GM12878 (cell line): Measurements from ENCODE around the gene HYOU1. TPM values are rescaled to one million over a fixed set of nuclear protein-coding genes. Genes with fewer than 3 reads are reported as not detected.
"Not testable (repeated sequence)": the region's sequence is repeated elsewhere in the genome, so short reads cannot be mapped to it uniquely, and the experiment has no call there.

Source experiments
- ATAC-seq: fragments of 200-7000 bp; cut with Tn5 transposase; 3 replicates; pipeline ENCODE4 v1.9.1; 2020; ENCODE audit warnings: mild to moderate bottlenecking, moderate library complexity
- BruUV-seq: library from RNA; stranded (reverse); fragments of 400-500 nt; replicated peaks from 2 replicates; lab custom pipeline; 2021; lab: Mats Ljungman, UMichigan
- CTCF ChIA-PET: fragments of 300-600 bp; sonication (Branson Sonifier 250); formaldehyde crosslinking; extraction: SDS; loops from one replicate; lab custom pipeline; 2021; ENCODE audit warnings: inconsistent platforms; lab: Yijun Ruan, JAX
- POLR2A ChIA-PET: fragments of 350-600 bp; formaldehyde crosslinking; extraction: SDS; loops from one replicate; lab custom pipeline; 2021; ENCODE audit warnings: inconsistent platforms; lab: Charles Lee
- RAD21 ChIA-PET: fragments of 300-600 bp; sonication (Branson Sonifier 250); formaldehyde crosslinking; loops from one replicate; lab custom pipeline; 2023; ENCODE audit warnings: antibody characterized with exemption; ENCODE audit not compliant: unreplicated experiment; lab: Charles Lee
- SMC1A ChIA-PET: fragments of 300-600 bp; sonication (Branson Sonifier 250); formaldehyde crosslinking; loops from one replicate; lab custom pipeline; 2023; ENCODE audit not compliant: unreplicated experiment, uncharacterized antibody; lab: Charles Lee
- DNase-seq: peaks from one replicate; pipeline ENCODE4 v3.0.0-alpha.2; 2011; ENCODE audit warnings: low read depth, low spot score
- FAIRE-seq: peaks from 3 replicates; lab custom pipeline; 2011; peaks lifted over from hg19 to GRCh38; lab: Jason Lieb, UNC
- H2AFZ ChIP-seq: 2 replicates; pipeline ENCODE4 v1.6.0; 2011; ENCODE audit warnings: low read depth, low read length, control low read depth; ENCODE audit not compliant: control insufficient read depth
- H3K27ac ChIP-seq: 2 replicates; pipeline ENCODE4 v1.5.1; 2011; ENCODE audit warnings: control low read depth; ENCODE audit not compliant: control insufficient read depth, insufficient read depth
- H3K27me3 ChIP-seq, 2 experiments: replicated peaks in 1 of 2; 2 replicates each; pipeline versions ENCODE4 v1.6.0 to v1.6.1; 2011; ENCODE audit warnings: low read length in 1 of 2; ENCODE audit not compliant: control insufficient read depth in 2 of 2, insufficient read depth in 2 of 2
- H3K36me3 ChIP-seq, 2 experiments: 2 replicates each; pipeline ENCODE4 v1.5.1; 2011; ENCODE audit warnings: low read length in 1 of 2; ENCODE audit not compliant: control insufficient read depth in 2 of 2, insufficient read depth in 2 of 2
- H3K4me1 ChIP-seq: 2 replicates; pipeline ENCODE4 v1.6.1; 2011; ENCODE audit warnings: mild to moderate bottlenecking, low read length, moderate library complexity, mixed read lengths; ENCODE audit not compliant: control insufficient read depth, insufficient read depth
- H3K4me2 ChIP-seq: 2 replicates; pipeline ENCODE4 v1.6.0; 2011; ENCODE audit warnings: control low read depth; ENCODE audit not compliant: control insufficient read depth, insufficient read depth
- H3K4me3 ChIP-seq: fragments of 200-600 bp; sonication (generic); 2 replicates; pipeline ENCODE4 v1.5.1; 2016
- H3K79me2 ChIP-seq: 2 replicates; pipeline ENCODE4 v1.6.0; 2011; ENCODE audit warnings: low read length; ENCODE audit not compliant: control insufficient read depth, insufficient read depth
- H3K9ac ChIP-seq: 2 replicates; pipeline ENCODE4 v1.8.0; 2011; ENCODE audit warnings: low read length, control low read depth, mixed read lengths; ENCODE audit not compliant: control insufficient read depth, insufficient read depth
- H3K9me3 ChIP-seq: replicated peaks from 3 replicates; pipeline ENCODE4 v1.5.1; 2011; ENCODE audit warnings: mild to moderate bottlenecking, low read length; ENCODE audit not compliant: control insufficient read depth, insufficient read depth
- H4K20me1 ChIP-seq: 2 replicates; pipeline ENCODE4 v1.6.0; 2011; ENCODE audit not compliant: control insufficient read depth, insufficient read depth
- ASH2L ChIP-seq: fragments of 300-600, 200-600 bp; sonication (generic); IDR thresholded peaks from 2 replicates; pipeline ENCODE4 v1.6.1; 2017; ENCODE audit warnings: low read depth, mild to moderate bottlenecking, borderline replicate concordance
- CHD2 ChIP-seq: IDR thresholded peaks from 2 replicates; pipeline ENCODE4 v1.6.1; 2011; ENCODE audit warnings: low read depth, low read length, improper control_type of control experiment, borderline replicate concordance
- ESRRA ChIP-seq: IDR thresholded peaks from 2 replicates; pipeline ENCODE4 v1.6.1; 2012; ENCODE audit warnings: mild to moderate bottlenecking, low read length, improper control_type of control experiment
- FOXM1 ChIP-seq: IDR thresholded peaks from 2 replicates; pipeline ENCODE4 v1.6.1; 2012; ENCODE audit warnings: low read depth, mild to moderate bottlenecking, inconsistent platforms, low read length, moderate library complexity
- NR2C2 ChIP-seq: IDR thresholded peaks from 2 replicates; pipeline ENCODE4 v1.6.1; 2011; ENCODE audit warnings: borderline replicate concordance, low read depth; ENCODE audit not compliant: control insufficient read depth, insufficient read length
- RFX5 ChIP-seq: IDR thresholded peaks from 2 replicates; pipeline ENCODE4 v1.6.1; 2011; ENCODE audit warnings: low read depth, low read length, improper control_type of control experiment
- SIX5 ChIP-seq: IDR thresholded peaks from 2 replicates; pipeline ENCODE4 v1.6.1; 2011; ENCODE audit warnings: mild to moderate bottlenecking, low read depth, low read length, moderate library complexity; ENCODE audit not compliant: severe bottlenecking
- STAT1 ChIP-seq: fragments of 450-650 bp; conservative IDR thresholded peaks from 2 replicates; pipeline ENCODE4 v1.6.1; 2014; ENCODE audit warnings: antibody characterized with exemption, mild to moderate bottlenecking
- ZNF207 ChIP-seq: fragments of 450-650 bp; IDR thresholded peaks from 2 replicates; pipeline ENCODE4 v1.6.1; 2014; ENCODE audit warnings: antibody characterized with exemption, mild to moderate bottlenecking, borderline replicate concordance
- WGBS: methylation state at CpG from one replicate; pipeline ENCODE4 v1.1.6; 2016; ENCODE audit warnings: low lambda C conversion rate; ENCODE audit not compliant: insufficient replicate concordance, insufficient coverage; ENCODE audit errors: missing lambda C conversion rate; 5-methylcytosine and 5-hydroxymethylcytosine counted together
- in situ Hi-C: fragments of 300-500 bp; cut with MboI; formaldehyde crosslinking; loops from 9 replicates; pipeline ENCODE4 v1.14.3; 2018; ENCODE audit warnings: mixed read lengths
- intact Hi-C: fragments of 100-400 bp; cut with micrococcal nuclease; formaldehyde crosslinking; loops from one replicate; pipeline ENCODE4 v1.14.2; 2022; ENCODE audit not compliant: unreplicated experiment
- polyA plus RNA-seq, 11 experiments: library from polyadenylated mRNA; depleted of rRNA in 4 of 11; unstranded in 6 of 11; stranded (reverse) in 5 of 11; fragments of >200 nt; fragmentation: Nextera tagmentation in 4 of 11; fragmentation: Illumina TruSeq in 1 of 11; extraction: Ambion mirVana in 4 of 11; extraction: Trizol in 1 of 11; gene quantifications; 1 replicate in 1 of 11; 2 replicates in 10 of 11; pipeline versions ENCODE4 v1.2.1 to v1.2.3, GENCODE V29; 2011 to 2016; ENCODE audit warnings: inconsistent platforms in 2 of 11, missing spikeins in 2 of 11, low read depth in 1 of 11
- total RNA-seq, 4 experiments: library from RNA; depleted of rRNA in 3 of 4; stranded (reverse); fragments of >200 nt in 3 of 4; fragmentation: Illumina TruSeq in 1 of 4; extraction: Trizol in 1 of 4; gene quantifications; 2 replicates each; pipeline versions ENCODE4 v1.2.1 to v1.2.3, GENCODE V29; 2013 to 2021

HYOU1 gene
- total and polyA plus RNA-seq, 10 of the 15 experiments (the other 5 are each of a cell fraction or from before 2014, with no cell fraction given): 15.4 to 157 (median 109) TPM

GRCh38 chr11:119041821-119042514 is 15.0 kb downstream of the HYOU1 start:
- H3K27ac ChIP-seq: no peak overlapping the region
- POLR2A ChIA-PET: interaction anchor here (0.6 to 1.8 kb wide), 4 partner anchors 9 to 345 kb away, joined by 3 to 5 read pairs (median 3); no protein-coding TSS in a partner anchor

DNA sequence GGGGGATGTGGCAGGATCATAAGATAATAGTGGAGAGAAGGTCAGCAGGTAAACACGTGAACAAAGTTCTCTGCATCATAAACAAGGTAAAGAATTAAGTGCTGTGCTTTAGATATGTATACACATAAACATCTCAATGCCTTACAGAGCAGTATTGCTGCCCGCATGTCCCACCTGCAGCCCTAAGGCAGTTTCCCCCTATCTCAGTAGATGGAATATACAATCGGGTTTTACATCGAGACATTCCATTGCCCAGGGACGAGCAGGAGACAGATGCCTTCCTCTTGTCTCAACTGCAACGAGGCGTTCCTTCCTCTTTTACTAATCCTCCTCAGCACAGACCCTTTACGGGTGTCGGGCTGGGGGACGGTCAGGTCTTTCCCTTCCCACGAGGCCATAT is 17.5 kb downstream of the HYOU1 start:
- DNase-seq, H3K36me3 ChIP-seq, H3K9ac ChIP-seq, H3K79me2 ChIP-seq, H3K27ac ChIP-seq, H3K4me2 ChIP-seq, H3K4me1 ChIP-seq, H3K27me3 ChIP-seq, intact Hi-C loops, FAIRE-seq, RAD21 ChIA-PET, in situ Hi-C loops, H3K4me3 ChIP-seq, H4K20me1 ChIP-seq, H2AFZ ChIP-seq, BruUV-seq, H3K9me3 ChIP-seq, ATAC-seq: not testable (repeated sequence)
- SMC1A ChIA-PET: interaction anchor here (0.6 kb wide), 1 partner anchor 129 kb away, joined by 3 read pairs; no protein-coding TSS in a partner anchor
- CTCF ChIA-PET: interaction anchor here (0.5 kb wide), 1 partner anchor 28 kb away, joined by 3 read pairs; no protein-coding TSS in a partner anchor
- POLR2A ChIA-PET: interaction anchor here (0.5 to 1.9 kb wide), 2 partner anchors 12 to 22 kb away, joined by 3 to 7 read pairs; no protein-coding TSS in a partner anchor
- 10% methylated on average over 9 of the region's 11 CpGs for WGBS

More at GRCh38 chr11:119041821-119042514, 15.0 kb downstream of the HYOU1 start:
- Histone ChIP-seq H4K20me1 (no peaks in the 10 kb centered on the region), H3K9me3 (no peaks in the 10 kb centered on the region), H3K4me2 (no peak overlapping the region), H3K4me3 (no peak overlapping the region), H3K9ac (no peak overlapping the region), H3K27me3 (no peaks in the 10 kb centered on the region), H3K79me2 (no peaks in the 10 kb centered on the region)
- peak; percentile 24; the same call in 2 of the 3 replicates for ATAC-seq
- WGBS: 88% methylated on average over 4 of the region's 4 CpGs
- no peak for FAIRE-seq
- TF ChIP-seq ESRRA: no peak
- no peak for TF ChIP-seq FOXM1
- TF ChIP-seq ZNF207: no peak
- no peak for TF ChIP-seq SIX5
- TF ChIP-seq CHD2: no peak
- TF ChIP-seq STAT1: no peak
- TF ChIP-seq NR2C2: no peak
- TF ChIP-seq RFX5: no peak
- TF ChIP-seq ASH2L: no peak
- TF ChIP-seq, all 136 proteins: peak for 0
- ChIA-PET RAD21 (interaction anchor here (1.2 kb wide), 1 partner anchor 9 kb away, joined by 3 read pairs; no protein-coding TSS in a partner anchor), CTCF (interaction anchor here (1.0 kb wide), 2 partner anchors 13 to 296 kb away, joined by 4 to 7 read pairs; no protein-coding TSS in a partner anchor), SMC1A (interaction anchor here (0.7 kb wide), 1 partner anchor 65 kb away, joined by 3 read pairs; no protein-coding TSS in a partner anchor)
- no peak for DNase-seq
- no TSS peak for BruUV-seq
- in situ Hi-C loops (no loop called here), intact Hi-C loops (no loop called here)
- H3K36me3 ChIP-seq: peaks cover 11 to 15% of the 10 kb centered on the region in 2 experiments
- H3K4me1 ChIP-seq: no peaks in the 10 kb centered on the region
- H2AFZ ChIP-seq: no peak overlapping the region
